ENCODE measurements around the gene BTAF1.

Gene BTAF1

DNA sequence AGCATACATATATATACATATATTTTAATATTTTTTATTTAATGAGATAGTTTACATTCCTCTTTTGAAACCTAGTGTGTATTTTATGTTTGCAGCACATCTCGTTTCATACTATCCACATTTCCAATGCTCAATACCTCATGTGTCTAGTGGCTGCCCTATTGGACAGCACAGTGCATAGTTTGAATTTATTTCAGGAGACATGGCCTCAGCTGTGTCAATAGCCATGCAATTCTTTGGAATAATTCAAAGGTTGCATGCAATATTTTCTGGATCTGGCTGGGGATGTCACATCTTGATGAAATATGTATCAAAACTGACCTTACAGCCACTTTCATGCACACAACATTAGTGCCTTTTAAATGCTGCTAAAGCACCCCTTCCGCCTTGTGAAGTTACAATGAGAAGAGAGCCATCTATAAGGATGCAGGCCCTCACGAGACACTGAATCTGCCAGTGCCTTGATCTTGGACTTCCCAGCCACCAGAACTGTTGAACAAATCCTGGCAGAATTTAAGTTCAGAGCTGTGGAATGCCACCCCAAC is 27.3 kb upstream of the BTAF1 start:
- no peak for DNase-seq (ENCODE audit: extremely low read depth, low read depth)
- TF ChIP-seq, protein P1, sequence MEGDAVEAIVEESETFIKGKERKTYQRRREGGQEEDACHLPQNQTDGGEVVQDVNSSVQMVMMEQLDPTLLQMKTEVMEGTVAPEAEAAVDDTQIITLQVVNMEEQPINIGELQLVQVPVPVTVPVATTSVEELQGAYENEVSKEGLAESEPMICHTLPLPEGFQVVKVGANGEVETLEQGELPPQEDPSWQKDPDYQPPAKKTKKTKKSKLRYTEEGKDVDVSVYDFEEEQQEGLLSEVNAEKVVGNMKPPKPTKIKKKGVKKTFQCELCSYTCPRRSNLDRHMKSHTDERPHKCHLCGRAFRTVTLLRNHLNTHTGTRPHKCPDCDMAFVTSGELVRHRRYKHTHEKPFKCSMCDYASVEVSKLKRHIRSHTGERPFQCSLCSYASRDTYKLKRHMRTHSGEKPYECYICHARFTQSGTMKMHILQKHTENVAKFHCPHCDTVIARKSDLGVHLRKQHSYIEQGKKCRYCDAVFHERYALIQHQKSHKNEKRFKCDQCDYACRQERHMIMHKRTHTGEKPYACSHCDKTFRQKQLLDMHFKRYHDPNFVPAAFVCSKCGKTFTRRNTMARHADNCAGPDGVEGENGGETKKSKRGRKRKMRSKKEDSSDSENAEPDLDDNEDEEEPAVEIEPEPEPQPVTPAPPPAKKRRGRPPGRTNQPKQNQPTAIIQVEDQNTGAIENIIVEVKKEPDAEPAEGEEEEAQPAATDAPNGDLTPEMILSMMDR (IDR thresholded peaks at IDR 0.05; ENCODE audit: low read depth, low read length), result no peak

DNA sequence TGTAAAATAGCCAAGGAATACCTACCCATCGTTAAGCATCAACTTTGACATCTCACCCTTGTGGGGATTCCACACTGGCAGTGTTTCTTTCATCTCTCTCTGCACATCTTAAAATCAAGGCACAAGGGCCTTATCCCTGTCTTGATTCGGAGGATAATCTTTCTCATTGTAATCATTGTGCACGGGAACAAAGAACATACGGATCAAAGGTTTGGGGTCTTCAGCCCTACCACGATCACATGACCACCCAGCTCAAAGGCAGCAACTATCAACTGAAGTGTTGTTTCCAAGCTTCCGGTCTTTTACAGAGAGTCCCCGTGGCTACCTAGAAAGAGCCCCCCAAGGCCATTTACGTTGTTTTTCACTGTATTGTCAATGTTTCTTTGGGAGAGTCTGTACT is 26.1 kb upstream of the BTAF1 start:
- DNase-seq (ENCODE audit: extremely low read depth, low read depth), result no peak
- TF ChIP-seq, protein P1 (IDR thresholded peaks at IDR 0.05; ENCODE audit: low read depth, low read length), result no peak

DNA sequence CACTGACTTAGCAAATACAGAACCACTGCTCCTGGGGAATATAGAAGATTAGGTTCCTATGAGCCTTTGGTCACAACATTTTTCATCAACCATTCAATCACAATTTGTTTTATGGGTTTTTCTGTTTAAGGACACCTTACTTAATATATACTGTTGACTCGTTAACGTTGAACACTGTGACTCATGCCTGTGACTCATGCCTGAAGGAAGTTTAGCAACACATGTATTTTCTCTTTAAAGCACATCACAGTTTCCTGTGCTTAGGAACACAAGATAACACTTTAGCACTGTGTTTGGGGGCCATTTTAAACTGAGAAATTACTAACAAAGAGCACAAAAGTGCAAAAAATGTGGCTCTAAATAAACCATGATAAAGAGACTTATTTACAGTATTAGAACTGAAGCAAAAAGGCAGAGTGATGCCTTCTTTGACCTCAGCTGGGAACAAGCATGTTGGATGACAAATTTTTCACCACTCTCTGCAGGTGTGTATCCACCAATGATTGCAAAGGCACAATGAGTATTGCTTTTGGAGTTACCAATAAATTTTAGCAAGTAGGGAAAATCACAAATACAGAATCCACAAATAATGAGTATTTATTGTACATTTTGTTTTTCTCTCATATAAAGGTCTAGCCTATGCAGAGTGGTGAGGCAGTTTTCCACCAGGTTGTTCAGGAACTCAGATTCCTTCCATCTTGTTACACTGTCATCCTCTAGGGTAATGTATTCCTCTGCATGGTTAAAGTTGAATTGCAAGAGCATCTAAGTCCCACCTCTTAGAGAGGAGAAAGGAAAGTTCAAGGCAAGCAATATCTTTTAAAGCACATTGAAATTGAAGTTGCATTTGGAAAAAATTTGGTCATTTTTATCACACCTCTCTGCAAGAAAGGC is 21.5 kb upstream of the BTAF1 start:
- TF ChIP-seq, protein P1 (IDR thresholded peaks at IDR 0.05; ENCODE audit: low read depth, low read length), result no peak
- no peak for DNase-seq (ENCODE audit: extremely low read depth, low read depth)

DNA sequence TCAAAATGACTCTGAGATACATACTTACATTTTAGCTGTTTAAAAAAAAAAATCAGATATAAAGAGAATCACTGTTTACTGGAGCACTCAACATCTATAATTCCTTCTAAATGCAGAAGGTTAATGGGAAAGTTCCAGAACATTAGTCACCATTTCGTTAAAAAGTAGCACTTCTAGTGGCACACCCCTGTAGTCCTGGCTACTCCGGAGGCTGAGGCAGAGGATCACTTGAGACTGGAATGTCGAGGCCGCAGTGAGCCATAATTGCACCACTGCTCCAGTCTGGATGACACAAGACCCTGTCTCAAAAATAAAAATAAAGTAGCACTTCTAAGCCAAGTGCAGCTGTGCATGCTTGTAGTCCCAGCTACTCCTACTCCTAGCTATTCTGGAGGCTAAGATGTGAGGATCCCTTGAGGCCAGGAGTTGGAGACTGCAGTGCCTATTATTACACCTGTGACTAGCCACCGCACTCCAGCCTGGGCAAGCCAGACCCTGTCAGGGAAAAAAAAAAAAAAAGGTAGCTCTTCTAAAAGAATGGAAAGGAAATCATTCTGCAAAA is 16.5 kb upstream of the BTAF1 start:
- DNase-seq (ENCODE audit: extremely low read depth, low read depth), result no peak
- TF ChIP-seq, protein P1 (IDR thresholded peaks at IDR 0.05; ENCODE audit: low read depth, low read length), result no peak

DNA sequence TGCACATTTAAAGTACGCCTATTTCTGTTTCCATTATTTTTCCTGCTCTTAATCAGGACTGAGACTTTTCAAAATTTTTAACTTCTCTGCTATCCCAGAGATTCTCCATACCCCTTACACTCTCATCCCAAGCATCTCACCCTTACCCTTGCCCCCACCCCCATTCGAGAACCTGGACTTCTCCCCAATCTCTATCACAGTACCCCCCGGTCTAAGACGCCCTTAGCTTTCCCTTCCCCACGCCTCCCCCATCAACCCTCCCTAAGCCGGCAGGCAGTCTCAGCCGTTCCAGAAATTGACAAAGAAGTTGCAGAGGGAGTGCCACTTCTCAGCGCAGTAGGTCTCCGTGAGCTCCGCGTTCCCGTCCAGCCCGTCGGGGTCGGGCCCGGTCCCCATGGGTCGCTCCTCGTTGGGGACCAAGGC is 15.6 kb upstream of the BTAF1 start:
- TF ChIP-seq, protein P1 (IDR thresholded peaks at IDR 0.05; ENCODE audit: low read depth, low read length), result no peak
- no peak for DNase-seq (ENCODE audit: extremely low read depth, low read depth)

DNA sequence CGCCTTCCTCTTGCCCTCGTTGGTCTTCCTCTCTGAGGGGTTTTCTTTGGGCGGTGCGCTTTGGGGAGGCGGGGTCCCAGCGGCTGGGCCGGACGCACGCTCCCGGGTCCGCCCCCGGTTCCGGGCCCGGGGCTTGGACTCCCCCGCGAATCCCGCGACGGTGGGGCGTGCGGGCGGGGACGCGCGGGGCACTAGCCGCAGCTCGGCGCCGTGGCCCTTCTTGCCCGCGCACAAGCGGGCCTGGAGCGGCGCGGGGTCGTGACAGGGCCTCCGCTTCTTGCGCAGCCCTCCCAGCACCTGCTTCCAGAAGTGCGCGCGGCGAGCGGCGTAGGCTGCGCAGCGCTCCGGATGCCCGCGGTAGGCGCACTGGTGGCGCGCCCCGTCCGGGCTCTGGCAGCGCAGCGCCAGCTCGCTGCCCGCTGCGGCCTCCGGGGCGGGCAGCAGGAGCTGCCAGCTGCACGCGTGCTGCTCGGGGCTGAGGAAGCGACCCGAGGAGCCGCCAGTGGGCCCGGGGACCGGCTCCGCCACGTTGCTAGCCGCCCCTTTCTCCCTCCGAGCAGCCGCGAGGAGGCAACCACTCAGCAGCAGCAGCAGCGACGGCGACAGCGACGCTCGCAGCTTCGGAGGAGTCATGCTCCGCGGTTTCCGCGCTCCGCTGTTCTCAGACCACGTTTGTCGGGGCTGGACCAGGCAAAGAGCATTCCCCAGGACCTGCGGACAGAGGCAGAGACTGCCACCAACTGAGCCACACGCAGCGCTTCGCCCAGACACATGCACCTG is 15.0 kb upstream of the BTAF1 start:
- no peak for DNase-seq (ENCODE audit: extremely low read depth, low read depth)
- TF ChIP-seq, protein P1 (IDR thresholded peaks at IDR 0.05; ENCODE audit: low read depth, low read length), result peak; percentile 38
